ENCODE data around the gene STEAP3.
A peak's percentile ranks its signal among the peaks of the same experiment; 100 is the strongest.
"Not testable (repeated sequence)": the region's sequence is repeated elsewhere in the genome, so short reads cannot be mapped to it uniquely, and the experiment has no call there.

The STEAP3 gene

GRCh38 chr2:119266091-119266589 lies 42.5 kb downstream of the STEAP3 start:
- no peak for DNase-seq

DNA sequence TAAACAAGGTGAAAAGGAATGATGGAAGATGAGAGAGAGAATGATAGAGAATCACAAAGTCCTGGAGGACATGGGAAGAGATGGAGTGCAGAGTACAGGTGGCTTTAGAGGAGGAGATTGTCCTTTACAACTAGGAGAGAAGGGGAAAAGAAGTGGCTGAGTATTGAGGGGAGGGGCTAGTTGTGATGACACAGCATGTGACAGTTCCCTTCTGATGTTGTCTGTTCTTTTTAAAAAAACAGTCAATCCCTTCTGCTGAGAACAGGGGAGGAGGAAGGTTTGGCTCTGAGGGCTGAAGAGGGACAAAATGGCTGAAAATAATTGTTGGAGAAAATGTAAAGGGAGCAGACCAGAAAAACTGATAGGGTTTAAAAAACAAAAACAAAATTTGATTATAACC lies 44.0 kb downstream of the STEAP3 start:
- DNase-seq, result no peak

- DNase-seq, result no peak
Measured at GRCh38 chr2:119276864-119277263, 53.2 kb downstream of the STEAP3 start.

- DNase-seq, result not testable (repeated sequence)
Measured at GRCh38 chr2:119278385-119278784, 54.8 kb downstream of the STEAP3 start.

- no peak for DNase-seq
Measured at GRCh38 chr2:119278946-119279345, 55.3 kb downstream of the STEAP3 start.

DNA sequence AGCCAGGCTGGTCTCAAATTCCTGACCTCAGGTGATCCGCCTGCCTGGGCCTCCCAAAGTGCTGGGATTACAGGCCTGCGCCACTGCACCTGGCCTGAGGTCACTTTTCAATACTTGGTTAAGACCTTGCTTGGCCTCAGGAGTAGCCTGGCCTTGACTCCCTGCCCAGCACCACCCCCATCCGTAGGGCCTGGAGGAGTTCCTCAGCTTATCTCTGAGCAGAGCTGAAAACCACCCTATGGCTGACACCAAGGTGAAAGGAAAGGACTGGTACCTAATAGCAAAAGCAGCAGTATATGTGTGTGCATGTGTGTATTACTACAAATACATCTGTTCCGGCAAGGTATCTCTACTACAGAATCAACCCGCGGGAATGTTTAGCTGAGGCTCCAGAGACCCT lies 56.0 kb downstream of the STEAP3 start:
- no peak for DNase-seq

GRCh38 chr2:119280680-119281079 lies 57.0 kb downstream of the STEAP3 start:
- no peak for DNase-seq

GRCh38 chr2:119282146-119282995 lies 58.7 kb downstream of the STEAP3 start:
- DNase-seq, result no peak

DNA sequence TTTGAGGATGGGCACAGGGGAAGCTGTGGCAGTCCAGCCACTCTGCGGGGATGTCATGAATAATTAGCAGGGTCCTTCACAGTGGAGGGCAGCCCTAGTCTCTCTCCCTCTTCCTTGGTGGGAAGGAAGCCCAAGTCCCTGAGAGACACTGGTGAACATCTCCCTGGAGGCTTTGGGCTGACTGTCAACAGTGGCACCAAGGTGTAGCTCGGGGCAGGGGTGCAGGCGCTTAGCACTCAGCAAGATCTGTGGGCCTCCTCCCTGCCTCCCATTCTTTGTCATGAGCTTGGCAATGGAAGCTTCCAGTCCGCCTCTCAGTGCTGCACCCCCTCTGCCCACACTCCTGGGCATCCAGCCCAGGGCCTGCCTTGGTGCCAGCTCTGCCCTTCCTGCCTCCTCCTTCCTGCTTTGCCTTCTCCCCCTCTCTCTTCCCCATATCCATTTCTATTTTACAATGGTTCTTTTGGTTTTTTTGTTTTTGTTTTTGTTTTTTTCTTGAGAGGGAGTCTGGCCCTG lies 59.4 kb downstream of the STEAP3 start:
- no peak for DNase-seq

GRCh38 chr2:119283873-119284331 lies 60.3 kb downstream of the STEAP3 start:
- DNase-seq, result no peak

- no peak for DNase-seq
Measured at GRCh38 chr2:119286661-119287060, 63.0 kb downstream of the STEAP3 start.

DNA sequence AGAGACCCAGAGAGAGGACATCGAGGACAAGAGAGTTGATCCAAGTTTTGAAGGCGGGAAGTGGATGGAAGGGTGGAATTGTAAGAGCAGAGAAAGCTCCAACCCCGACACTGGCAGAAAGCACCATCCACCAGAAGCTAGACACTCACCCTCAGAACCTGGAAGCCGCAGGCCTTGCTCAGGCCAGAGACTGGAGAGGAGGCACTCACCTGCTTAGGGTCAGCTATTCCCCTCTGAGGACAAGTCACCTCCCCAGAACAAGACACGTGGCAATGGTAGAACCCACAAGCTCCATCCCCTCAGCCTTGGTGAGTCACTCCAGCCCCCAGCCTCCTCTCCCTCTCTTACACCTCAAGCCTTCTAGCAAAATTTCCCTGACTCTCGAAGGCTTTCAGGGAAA lies 64.9 kb downstream of the STEAP3 start:
- no peak for DNase-seq

GRCh38 chr2:119289093-119289492 lies 65.5 kb downstream of the STEAP3 start:
- DNase-seq, result no peak

- DNase-seq, result no peak
Measured at GRCh38 chr2:119289642-119290041, 66.0 kb downstream of the STEAP3 start.

DNA sequence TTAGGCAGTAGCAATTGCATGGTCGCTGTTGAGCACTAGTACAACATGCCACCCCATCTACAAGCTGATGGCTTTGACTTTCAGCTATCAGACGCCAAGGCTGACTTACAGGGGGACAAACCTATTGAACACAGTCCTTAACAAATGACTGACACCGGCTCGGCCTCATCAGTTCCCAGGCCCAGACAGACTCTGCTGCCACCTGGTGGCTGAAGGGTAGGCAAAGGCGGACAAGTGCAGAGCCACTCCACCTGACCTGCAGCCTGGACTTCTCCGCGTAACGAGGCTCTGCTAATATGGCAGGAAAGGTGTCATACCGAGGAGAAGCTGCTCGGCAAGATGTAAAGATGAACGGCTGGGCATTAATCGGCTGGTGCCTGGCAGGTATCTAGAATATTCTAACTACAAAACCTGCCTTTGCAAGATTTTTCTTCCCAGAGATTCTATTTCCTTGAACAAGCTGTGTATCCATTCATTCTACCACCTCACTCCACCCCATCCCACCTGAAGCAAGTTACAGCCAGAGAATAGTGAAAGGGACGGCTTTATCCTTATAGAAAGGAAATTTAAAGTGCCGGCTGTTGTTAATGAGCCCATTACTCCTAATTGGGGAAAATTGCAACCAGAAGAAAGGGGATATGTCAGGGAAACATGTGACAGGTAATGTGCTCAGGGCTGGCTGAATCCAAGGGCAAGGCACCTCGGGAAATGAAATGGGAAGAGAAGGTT lies 67.4 kb downstream of the STEAP3 start:
- peak; percentile 66 for DNase-seq

- no peak for DNase-seq
Measured at GRCh38 chr2:119291588-119292167, 68.0 kb downstream of the STEAP3 start.

DNA sequence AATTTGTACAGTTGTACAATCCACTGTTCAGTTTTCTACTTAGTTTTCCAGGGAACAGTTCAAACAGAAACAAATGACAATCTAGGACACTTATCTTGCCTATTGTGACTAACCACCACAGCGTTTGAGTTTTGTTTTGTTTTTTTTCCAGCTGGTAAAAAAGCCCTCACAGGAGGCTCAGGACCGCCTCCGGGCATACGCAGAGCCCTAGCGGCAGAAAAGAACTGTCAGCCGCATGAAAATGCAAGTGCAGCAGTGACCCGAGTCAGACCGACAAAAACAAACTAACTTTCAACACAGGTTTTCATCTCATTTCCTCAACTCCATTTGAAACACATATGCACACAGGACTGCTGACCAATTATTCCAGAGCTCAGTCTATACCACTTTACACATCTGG lies 68.6 kb downstream of the STEAP3 start:
- DNase-seq, result no peak

- no peak for DNase-seq
Measured at GRCh38 chr2:119293254-119293653, 69.6 kb downstream of the STEAP3 start.

DNA sequence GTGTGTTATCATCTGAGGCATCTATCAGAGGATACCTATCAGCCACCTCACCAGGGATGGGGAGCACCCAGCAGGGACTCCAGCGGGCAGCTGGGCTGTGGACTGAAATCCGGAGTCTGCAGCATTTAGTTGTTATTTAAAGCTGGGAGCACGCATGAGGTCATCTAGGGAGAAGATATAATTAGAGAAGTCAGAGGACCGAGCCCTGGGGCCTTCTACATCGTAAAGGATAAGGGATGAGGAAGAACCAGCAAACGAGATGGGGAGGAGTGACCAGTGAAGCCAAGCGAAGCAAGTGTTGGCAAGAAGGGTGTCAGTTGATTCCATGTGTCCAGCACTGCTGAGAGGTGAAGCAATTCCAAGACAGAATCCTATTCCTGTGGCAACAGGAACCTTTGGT lies 70.3 kb downstream of the STEAP3 start:
- no peak for DNase-seq

GRCh38 chr2:119294671-119295070 lies 71.0 kb downstream of the STEAP3 start:
- DNase-seq, result no peak

GRCh38 chr2:119295688-119296375 lies 72.2 kb downstream of the STEAP3 start:
- DNase-seq, result no peak

DNA sequence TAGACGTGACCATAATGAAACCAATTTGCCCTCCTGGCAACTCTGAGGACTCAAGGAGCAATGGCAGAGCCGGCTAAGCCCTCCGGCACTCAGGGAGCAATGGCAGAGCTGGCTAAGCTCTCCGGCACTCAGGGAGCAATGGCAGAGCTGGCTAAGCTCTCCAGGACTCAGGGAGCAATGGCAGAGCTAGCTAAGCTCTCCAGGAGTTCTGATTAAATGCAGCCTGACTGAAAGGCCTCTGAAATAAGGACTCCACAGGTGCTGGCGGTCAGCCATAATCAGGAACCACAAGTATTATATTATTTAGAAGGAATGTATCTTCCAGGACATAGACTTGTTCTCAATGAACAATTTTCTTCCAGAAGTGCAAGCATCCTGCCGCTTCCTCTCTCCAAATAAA lies 77.8 kb downstream of the STEAP3 start:
- DNase-seq, result no peak

- no peak for DNase-seq
Measured at GRCh38 chr2:119304847-119305246, 81.2 kb downstream of the STEAP3 start.
